NCI-H510A (cell line): Measurements from ENCODE around the gene PCDHA6.
"Not testable (repeated sequence)": the region's sequence is repeated elsewhere in the genome, so short reads cannot be mapped to it uniquely, and the experiment has no call there.

Source experiments
- DNase-seq: peaks from one replicate; lab custom pipeline; 2025; lab: John Stamatoyannopoulos, UW

PCDHA6 gene

DNA sequence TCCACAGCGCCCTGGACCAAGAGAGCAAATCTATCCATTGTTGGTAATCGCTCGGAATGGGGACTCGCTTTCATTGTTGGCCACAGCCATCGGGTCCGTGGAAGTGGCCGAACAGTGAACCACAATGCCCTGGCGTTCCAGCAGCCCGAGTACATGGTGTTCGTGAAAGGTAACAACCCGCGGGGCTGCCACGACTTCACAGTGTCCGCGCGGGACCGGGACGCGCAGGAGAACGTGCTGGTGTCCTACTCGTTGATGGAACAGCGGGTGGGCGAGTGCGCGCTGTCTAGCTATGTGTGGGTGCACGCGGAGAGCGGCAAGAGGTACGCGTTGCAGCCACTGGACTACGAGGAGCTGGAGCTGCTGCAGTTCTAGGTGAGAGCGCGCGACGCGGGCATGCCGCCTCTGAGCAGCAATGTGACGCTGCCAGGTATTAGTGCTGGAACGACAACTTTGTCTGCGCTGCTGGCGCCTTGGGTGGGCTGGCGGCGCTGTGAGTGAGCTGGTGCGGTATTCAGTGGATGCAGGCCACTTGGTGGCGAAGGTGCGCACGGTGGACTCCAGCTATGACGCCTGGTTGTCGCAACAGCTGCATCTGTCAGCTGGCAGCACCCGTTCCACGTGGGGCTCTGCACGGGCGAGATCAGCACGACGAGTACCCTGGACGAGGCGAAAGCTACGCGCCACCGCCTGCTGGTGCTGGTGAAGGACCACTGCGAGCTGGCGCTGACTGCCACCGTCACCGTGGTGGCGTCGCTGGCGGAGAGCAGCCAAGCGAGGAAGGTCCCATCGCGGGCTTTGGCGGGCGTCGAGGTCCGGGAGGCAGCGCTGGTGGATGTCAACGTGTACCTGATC, 34.9 kb downstream of the PCDHA6 start:
- DNase-seq = no peak

DNA sequence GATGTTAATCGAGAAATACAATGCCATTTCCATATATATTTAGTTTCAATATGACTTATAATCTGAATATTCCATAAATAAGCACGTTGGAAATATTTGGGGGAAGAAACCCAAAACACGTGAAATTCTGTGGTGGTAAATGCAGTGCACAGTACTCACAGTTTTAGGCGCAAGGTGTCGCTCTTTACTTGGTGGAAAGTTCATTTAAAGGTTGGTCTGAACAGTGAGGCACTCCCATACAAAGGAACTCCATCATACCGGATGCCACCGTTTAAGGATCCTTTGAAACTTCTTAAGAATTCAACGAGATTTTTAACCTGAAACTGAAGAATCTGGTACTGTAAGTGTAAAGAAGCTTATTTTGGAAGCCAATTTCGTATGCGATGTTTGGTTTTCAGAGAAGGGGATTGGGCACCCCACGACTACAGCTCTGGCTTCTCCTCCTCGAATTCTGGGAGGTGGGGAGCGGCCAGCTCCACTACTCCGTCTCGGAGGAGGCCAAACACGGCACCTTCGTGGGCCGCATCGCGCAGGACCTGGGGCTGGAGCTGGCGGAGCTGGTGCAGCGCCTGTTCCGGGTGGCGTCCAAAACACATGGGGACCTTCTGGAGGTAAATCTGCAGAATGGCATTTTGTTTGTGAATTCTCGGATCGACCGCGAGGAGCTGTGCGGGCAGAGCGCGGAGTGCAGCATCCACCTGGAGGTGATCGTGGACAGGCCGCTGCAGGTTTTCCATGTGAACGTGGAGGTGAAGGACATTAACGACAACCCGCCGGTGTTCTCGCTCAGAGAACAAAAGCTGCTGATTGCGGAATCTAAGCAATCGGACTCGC, 41.2 kb downstream of the PCDHA6 start, which contains the start of gene PCDHA11:
PCDHA11 (plus strand) TSS at position 237 of the 834 bp plus-strand sequence; CDS start at position 384, 147 bp downstream.
- DNase-seq = no peak

DNA sequence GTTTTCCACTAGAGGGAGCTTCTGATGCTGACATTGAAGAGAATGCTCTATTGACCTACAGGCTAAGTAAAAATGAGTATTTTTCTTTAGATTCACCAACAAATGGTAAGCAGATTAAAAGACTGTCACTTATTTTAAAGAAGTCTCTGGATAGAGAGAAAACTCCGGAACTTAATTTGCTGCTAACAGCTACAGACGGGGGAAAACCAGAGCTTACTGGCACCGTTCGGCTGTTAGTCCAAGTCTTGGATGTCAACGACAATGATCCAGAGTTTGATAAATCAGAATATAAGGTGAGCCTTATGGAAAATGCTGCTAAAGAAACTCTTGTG, 41.8 kb downstream of the PCDHA6 start:
- DNase-seq = no peak

DNA sequence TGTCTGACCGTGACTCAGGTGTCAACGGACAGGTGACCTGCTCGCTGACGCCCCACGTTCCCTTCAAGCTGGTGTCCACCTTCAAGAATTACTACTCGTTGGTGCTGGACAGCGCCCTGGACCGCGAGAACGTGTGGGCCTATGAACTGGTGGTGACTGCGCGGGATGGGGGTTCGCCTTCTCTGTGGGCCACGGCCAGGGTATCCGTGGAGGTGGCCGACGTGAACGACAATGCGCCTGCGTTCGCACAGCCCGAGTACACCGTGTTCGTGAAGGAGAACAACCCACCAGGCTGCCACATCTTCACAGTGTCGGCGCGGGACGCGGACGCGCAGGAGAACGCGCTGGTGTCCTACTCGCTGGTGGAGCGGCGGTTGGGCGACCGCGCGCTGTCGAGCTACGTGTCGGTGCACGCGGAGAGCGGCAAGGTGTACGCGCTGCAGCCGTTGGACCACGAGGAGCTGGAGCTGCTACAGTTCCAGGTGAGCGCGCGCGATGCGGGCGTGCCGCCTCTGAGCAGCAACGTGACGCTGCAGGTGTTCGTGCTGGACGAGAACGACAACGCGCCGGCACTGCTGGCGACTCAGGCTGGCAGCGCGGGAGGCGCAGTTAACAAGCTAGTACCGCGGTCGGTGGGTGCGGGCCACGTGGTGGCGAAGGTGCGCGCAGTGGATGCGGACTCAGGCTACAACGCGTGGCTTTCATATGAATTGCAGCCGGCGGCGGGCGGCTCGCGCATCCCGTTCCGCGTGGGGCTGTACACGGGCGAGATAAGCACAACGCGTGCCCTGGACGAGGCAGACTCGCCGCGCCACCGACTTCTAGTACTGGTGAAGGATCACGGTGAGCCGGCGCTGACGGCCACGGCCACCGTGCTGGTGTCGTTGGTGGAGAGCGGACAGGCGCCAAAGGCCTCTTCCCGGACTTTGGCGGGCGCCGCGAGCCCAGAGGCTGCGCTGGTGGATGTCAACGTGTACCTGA, 42.8 kb downstream of the PCDHA6 start:
- no peak for DNase-seq

DNA sequence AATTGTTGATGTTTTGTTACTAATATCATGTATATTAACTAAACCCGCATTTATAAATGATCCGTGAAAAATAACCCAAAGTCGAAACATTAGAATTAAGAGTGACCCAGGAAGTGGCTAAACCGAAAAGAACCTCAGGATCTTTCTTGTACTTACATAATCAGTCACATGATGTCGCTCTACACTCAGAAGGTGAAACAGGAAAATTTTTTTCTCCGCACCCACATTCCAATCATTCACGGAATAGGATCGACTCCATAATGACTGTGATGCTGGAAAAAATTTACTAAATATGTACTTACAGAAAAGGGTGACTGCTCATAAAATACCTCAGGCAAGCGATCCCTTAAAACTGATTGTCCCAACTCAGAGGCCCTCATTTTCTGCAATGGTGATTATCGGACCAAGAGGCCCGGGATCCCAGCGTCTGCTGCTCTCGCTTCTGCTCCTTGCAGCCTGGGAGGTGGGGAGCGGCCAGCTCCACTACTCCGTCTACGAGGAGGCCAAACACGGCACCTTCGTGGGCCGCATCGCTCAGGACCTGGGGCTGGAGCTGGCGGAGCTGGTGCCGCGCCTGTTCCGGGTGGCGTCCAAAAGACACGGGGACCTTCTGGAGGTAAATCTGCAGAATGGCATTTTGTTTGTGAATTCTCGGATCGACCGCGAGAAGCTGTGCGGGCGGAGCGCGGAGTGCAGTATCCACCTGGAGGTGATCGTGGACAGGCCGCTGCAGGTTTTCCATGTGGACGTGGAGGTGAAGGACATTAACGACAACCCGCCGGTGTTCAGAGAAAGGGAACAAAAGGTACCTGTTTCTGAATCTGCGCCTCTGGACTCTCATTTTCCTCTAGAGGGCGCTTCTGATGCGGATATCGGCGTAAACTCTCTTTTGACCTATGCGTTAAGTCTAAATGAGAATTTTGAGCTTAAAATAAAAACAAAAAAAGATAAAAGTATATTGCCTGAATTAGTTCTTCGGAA, 47.6 kb downstream of the PCDHA6 start, which contains the start of gene PCDHA12:
PCDHA12 (plus strand) TSS at position 224 of the 981 bp plus-strand sequence; CDS start at position 389, 165 bp downstream.
- no peak for DNase-seq

DNA sequence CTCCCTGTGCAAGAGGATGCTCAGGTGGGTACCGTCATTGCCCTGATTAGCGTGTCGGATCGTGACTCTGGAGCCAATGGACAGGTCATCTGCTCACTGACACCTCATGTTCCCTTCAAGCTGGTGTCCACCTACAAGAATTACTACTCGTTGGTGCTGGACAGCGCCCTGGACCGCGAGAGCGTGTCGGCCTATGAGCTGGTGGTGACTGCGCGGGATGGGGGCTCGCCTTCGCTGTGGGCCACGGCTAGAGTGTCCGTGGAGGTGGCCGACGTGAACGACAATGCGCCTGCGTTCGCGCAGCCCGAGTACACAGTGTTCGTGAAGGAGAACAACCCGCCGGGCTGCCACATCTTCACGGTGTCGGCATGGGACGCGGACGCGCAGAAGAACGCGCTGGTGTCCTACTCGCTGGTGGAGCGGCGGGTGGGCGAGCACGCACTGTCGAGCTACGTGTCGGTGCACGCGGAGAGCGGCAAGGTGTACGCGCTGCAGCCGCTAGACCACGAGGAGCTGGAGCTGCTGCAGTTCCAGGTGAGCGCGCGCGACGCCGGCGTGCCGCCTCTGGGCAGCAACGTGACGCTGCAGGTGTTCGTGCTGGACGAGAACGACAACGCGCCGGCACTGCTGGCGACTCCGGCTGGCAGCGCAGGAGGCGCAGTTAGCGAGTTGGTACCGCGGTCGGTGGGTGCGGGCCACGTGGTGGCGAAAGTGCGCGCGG, 48.9 kb downstream of the PCDHA6 start:
- not testable (repeated sequence) for DNase-seq

DNA sequence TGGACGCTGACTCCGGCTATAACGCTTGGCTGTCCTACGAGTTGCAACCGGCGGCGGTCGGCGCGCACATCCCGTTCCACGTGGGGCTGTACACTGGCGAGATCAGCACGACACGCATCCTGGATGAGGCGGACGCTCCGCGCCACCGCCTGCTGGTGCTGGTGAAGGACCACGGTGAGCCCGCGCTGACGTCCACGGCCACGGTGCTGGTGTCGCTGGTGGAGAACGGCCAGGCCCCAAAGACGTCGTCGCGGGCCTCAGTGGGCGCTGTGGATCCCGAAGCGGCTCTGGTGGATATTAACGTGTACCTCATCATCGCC, 49.5 kb downstream of the PCDHA6 start:
- no peak for DNase-seq
